Esophagus squamous epithelium (tissue), 5 donors: ENCODE results near the gene STK38L. TPM values are rescaled to one million over a fixed set of nuclear protein-coding genes. Genes with fewer than 3 reads are reported as not detected.

Experiments used
- DNase-seq: peaks from one replicate; lab custom pipeline; 2025; lab: John Stamatoyannopoulos, UW
- H3K27ac ChIP-seq, 4 donors: fragments of 200-600 bp; sonication (generic); one replicate each; pipeline ENCODE4 v1.5.1; 2016 to 2019; ENCODE audit warnings: mild to moderate bottlenecking in 1 of 4
- H3K27me3 ChIP-seq, 4 donors: fragments of 200-600 bp; sonication (generic); 1 replicate in 3 of 4; 2 replicates in 1 of 4; pipeline versions ENCODE4 v1.5.1 to v1.6.0; 2017 to 2021; ENCODE audit warnings: antibody characterized with exemption in 1 of 4
- H3K36me3 ChIP-seq, 3 donors: fragments of 200-600 bp; sonication (generic); one replicate each; pipeline ENCODE4 v1.5.1; 2016 to 2019
- H3K4me1 ChIP-seq, 3 donors: fragments of 200-600 bp; sonication (generic); one replicate each; pipeline ENCODE4 v1.5.1; 2017 to 2019
- H3K4me3 ChIP-seq, 4 donors: fragments of 200-600 bp; sonication (generic); 1 replicate in 3 of 4; 2 replicates in 1 of 4; pipeline ENCODE4 v1.5.1; 2016 to 2019; ENCODE audit warnings: mild to moderate bottlenecking in 2 of 4, moderate library complexity in 1 of 4
- H3K9me3 ChIP-seq, 3 donors: fragments of 200-600 bp; sonication (generic); one replicate each; pipeline ENCODE4 v1.5.1; 2016 to 2019
- POLR2A ChIP-seq, 4 donors: fragments of 450-650 bp; IDR thresholded peaks; one replicate each; pipeline ENCODE4 v1.6.1; 2017; ENCODE audit warnings: antibody characterized with exemption in 4 of 4, mild to moderate bottlenecking in 4 of 4, moderate library complexity in 3 of 4
- WGBS, 2 donors: methylation state at CpG; one replicate each; pipeline ENCODE4 v1.1.5; 2018; 5-methylcytosine and 5-hydroxymethylcytosine counted together
- intact Hi-C: fragments of 100-400 bp; cut with DNase I; formaldehyde crosslinking; loops from one replicate; pipeline ENCODE4 v1.15.0; 2022
- total RNA-seq, 4 donors: library from RNA; depleted of rRNA; stranded (reverse); fragments of >200 nt; gene quantifications; one replicate each; pipeline ENCODE4 v1.1.0, GENCODE V29; 2016
- TF ChIP-seq, protein P1 (sequence below), 6 experiments: fragments of 450-650 bp in 4 of 6; fragments of 200-600 bp in 2 of 6; sonication (generic) in 2 of 6; IDR thresholded peaks; one replicate each; pipeline ENCODE4 v1.5.1; 2016 to 2019; ENCODE audit warnings: antibody characterized with exemption in 6 of 6, mild to moderate bottlenecking in 4 of 6, moderate library complexity in 4 of 6
- donor health status: DM: yes; HTN: yes; CAD: no.

Gene STK38L
- total RNA-seq, 4 donors from 2014 or later, result 15.6 to 53.2 (median 28.0) TPM

DNA sequence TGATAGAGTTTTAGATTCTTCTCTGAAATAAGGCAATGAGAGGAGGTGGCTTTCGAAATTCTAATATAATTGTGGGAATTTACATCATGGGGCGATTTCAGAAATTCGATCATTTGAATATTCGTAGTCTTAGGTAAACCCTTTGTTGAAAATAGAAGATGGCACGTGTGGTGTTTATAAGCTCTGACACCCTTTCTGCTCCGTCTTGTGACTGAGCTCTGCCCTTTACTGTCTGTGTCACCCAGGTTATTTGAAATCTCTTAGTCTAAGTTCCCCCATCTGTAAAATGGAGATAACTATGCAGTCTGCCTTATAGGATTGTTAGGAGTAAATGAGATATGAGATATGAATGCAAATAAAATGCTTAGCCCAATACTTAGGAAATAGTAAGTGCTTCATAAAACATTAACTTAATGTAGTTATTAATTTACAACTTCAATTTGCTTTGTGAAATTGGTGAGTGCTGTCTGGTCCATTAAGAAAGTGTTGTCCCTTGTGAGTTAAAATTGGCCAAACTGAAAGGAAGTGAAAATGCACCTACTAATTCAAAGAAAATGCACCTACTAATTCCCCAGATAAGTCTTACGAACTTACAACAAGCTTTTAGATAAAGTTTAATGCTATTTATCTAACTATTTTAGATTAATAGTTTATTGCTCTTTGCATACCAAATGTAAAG lies 90.1 kb downstream of the STK38L start:
- Histone ChIP-seq H3K27me3 (no peaks in the 10 kb centered on the region), H3K36me3 (no peaks in the 10 kb centered on the region), H3K9me3 (no peaks in the 10 kb centered on the region), H3K27ac (peak overlapping the region in 3 of 4 donors; percentile 60 to 85 (median 83)), H3K4me3 (peak overlapping the region; percentile 68 to 94 (median 80)), H3K4me1 (peaks cover 20 to 81% (median 33%) of the 10 kb centered on the region in 3 donors)
- intact Hi-C loops, result no loop called here
- DNase-seq, result no peak
- TF ChIP-seq, protein P1, sequence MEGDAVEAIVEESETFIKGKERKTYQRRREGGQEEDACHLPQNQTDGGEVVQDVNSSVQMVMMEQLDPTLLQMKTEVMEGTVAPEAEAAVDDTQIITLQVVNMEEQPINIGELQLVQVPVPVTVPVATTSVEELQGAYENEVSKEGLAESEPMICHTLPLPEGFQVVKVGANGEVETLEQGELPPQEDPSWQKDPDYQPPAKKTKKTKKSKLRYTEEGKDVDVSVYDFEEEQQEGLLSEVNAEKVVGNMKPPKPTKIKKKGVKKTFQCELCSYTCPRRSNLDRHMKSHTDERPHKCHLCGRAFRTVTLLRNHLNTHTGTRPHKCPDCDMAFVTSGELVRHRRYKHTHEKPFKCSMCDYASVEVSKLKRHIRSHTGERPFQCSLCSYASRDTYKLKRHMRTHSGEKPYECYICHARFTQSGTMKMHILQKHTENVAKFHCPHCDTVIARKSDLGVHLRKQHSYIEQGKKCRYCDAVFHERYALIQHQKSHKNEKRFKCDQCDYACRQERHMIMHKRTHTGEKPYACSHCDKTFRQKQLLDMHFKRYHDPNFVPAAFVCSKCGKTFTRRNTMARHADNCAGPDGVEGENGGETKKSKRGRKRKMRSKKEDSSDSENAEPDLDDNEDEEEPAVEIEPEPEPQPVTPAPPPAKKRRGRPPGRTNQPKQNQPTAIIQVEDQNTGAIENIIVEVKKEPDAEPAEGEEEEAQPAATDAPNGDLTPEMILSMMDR (IDR thresholded peaks at IDR 0.05), result no peak
- TF ChIP-seq POLR2A (IDR thresholded peaks at IDR 0.05), result no peak
- 46 to 48% methylated on average over 7 of the region's 7 CpGs for WGBS, 2 donors

DNA sequence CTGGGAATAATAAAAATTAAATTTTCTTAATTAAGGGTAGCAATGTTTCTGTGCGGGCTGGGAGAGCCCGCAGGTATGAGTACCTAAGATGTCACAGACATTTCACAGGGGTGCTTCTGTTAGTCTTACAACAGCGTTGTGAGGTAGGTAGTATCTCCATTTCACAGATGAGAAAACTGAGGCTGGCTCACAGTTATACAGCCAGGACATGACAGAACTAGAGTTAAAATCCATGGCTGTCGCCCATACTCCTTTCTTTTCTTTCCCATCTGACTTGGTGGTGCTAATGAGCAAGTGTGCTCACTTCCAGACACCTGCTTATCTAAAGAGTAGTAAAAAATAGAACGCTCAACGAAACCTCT lies 90.6 kb downstream of the STK38L start:
- no peaks in the 10 kb centered on the region for H3K27me3 ChIP-seq
- no peak for DNase-seq
- 72 to 77% methylated on average over 6 of the region's 6 CpGs for WGBS, 2 donors
- peak overlapping the region in 3 of 4 donors; percentile 68 to 94 (median 84) for H3K4me3 ChIP-seq
- intact Hi-C loops, result no loop called here
- no peaks in the 10 kb centered on the region for H3K9me3 ChIP-seq
- TF ChIP-seq POLR2A (IDR thresholded peaks at IDR 0.05), result no peak
- TF ChIP-seq, protein P1 (IDR thresholded peaks at IDR 0.05), result no peak
- peak overlapping the region in 3 of 4 donors; percentile 8 to 81 (median 81) for H3K27ac ChIP-seq
- H3K4me1 ChIP-seq, result peaks cover 20 to 81% (median 33%) of the 10 kb centered on the region in 3 donors
- no peaks in the 10 kb centered on the region for H3K36me3 ChIP-seq

DNA sequence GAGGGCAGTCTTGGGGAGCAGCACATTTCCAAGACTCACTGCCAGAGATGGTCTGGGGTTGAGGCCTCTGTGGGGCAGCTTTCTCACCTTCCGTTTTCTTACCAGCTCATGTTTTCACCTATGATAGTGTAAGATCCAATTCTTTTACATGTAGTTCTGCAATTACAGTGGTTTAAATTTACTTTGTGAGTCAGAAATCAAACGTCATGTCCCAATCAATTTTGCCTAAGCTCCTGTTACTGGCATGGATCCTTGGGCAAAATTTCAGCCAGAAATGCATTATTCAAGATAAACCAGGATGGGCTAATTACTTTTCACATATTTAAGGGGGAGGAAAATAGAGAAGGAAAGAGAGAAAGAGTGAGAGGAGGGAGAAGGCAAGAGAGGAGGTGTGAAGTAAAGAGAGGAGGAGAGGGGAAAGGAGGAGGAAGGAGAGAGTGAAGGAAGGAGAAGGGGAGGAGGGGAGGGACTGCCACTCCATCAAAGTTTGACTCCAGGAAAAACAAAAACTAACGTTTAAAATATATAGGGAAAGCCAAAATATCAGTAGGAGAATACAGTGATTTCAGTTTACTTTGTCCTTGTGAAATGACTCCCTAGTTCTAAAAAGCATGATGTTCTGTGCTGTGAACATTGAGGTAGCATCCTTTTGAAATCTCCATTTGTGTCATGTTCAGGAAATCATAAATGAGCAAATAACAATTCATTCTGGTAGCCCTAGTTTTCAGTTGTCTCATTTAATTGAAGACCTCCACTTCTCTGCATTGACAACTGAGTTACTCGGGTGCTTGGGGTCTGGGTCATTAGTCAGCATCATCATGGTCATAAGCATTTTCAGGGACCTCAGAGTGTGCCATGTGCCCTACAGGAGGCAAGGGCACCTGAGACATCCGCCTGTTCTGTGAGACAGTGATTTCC lies 91.5 kb downstream of the STK38L start:
- H3K27ac ChIP-seq, result peak overlapping the region; percentile 8 to 81 (median 78)
- H3K4me1 ChIP-seq, result peaks cover 20 to 83% (median 32%) of the 10 kb centered on the region in 3 donors
- intact Hi-C loops, result no loop called here

DNA sequence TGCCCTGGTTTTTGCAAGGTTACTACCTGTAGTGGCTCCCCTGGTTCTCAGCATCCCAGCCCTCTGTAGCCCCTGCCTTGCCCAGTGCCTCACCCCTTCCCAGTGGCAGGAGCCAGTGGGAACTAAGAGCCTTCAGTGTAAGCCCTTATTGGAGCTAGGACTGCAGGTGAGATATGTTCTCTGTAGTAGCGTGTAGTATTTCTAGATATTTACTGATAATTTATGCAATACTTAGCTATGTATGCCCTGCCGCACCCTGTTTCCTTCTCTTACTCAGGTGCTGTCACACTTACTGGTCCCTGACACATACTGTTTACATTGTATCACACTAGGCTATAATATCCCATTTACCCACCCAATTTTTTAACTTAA lies 92.2 kb downstream of the STK38L start:
- intact Hi-C loops, result no loop called here

More for the DNA sequence above, 91.5 kb downstream of the STK38L start:
- no peak for DNase-seq
- H3K27me3 ChIP-seq, result no peaks in the 10 kb centered on the region
- TF ChIP-seq POLR2A (IDR thresholded peaks at IDR 0.05), result no peak
- 36 to 47% methylated on average over 4 to 5 of the region's 5 CpGs for WGBS, 2 donors
- no peaks in the 10 kb centered on the region for H3K9me3 ChIP-seq
- H3K4me3 ChIP-seq, result peak overlapping the region in 1 of 4 donors; percentile 68
- no peaks in the 10 kb centered on the region for H3K36me3 ChIP-seq

DNA sequence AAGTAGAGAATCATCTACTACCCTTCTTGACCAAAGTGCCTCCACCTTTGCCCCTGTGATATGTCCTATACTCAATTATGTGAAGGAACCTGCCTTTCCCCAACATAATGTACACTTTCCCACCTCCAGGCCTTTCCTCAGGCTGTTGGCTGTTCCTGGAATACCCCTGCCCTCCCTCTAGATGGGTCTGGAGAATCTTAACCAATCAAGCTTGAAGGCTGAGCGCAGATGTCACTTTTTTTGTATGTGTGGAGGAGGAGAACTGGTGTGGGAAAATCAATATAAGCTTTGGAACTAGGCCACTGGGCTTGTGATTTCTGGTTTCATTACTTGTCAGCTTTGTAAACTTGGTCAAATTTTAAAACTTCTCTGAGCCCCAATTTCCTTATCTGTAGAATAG lies 93.3 kb downstream of the STK38L start:
- TF ChIP-seq, protein P1 (IDR thresholded peaks at IDR 0.05), result no peak
- TF ChIP-seq POLR2A (IDR thresholded peaks at IDR 0.05), result no peak
- peaks cover 11 to 83% (median 24%) of the 10 kb centered on the region in 3 donors for H3K4me1 ChIP-seq

More for the DNA sequence above, 92.2 kb downstream of the STK38L start:
- TF ChIP-seq, protein P1 (IDR thresholded peaks at IDR 0.05), result no peak
- TF ChIP-seq POLR2A (IDR thresholded peaks at IDR 0.05), result peak in 1 of 4 donors; percentile 33
- Histone ChIP-seq H3K4me3 (no peak overlapping the region), H3K27ac (peak overlapping the region; percentile 8 to 81 (median 78)), H3K9me3 (no peaks in the 10 kb centered on the region), H3K27me3 (no peaks in the 10 kb centered on the region), H3K4me1 (peaks cover 20 to 83% (median 27%) of the 10 kb centered on the region in 3 donors), H3K36me3 (no peaks in the 10 kb centered on the region)
- 45 to 58% methylated on average over 2 of the region's 2 CpGs for WGBS, 2 donors
- DNase-seq, result no peak

More for the DNA sequence above, 93.3 kb downstream of the STK38L start:
- H3K36me3 ChIP-seq, result no peaks in the 10 kb centered on the region
- H3K27ac ChIP-seq, result peak overlapping the region in 3 of 4 donors; percentile 57 to 81 (median 60)
- intact Hi-C loops, result no loop called here
- H3K9me3 ChIP-seq, result no peaks in the 10 kb centered on the region
- 86% methylated on average over 1 of the region's 1 CpG for WGBS, 2 donors
- no peak overlapping the region for H3K4me3 ChIP-seq
- no peaks in the 10 kb centered on the region for H3K27me3 ChIP-seq
- no peak for DNase-seq
